WTC11 (cell line): Measurements from ENCODE around the gene DLG1. TPM values are rescaled to one million over a fixed set of nuclear protein-coding genes. Genes with fewer than 3 reads are reported as not detected.

Experiments used
- ATAC-seq: fragments of 200-7000 bp; cut with Tn5 transposase; 2 replicates; pipeline ENCODE4 v1.10.0; 2021; ENCODE audit warnings: mild to moderate bottlenecking, moderate library complexity
- CTCF ChIA-PET: fragments of 300-600 bp; sonication (Branson Sonifier 250); formaldehyde crosslinking; loops from one replicate; lab custom pipeline; 2021; ENCODE audit warnings: antibody characterized with exemption; lab: Charles Lee
- POLR2A ChIA-PET: fragments of 350-600 bp; sonication (Branson Sonifier 250); formaldehyde crosslinking; loops from one replicate; lab custom pipeline; 2021; ENCODE audit warnings: antibody characterized with exemption; lab: Charles Lee
- DNase-seq: peaks from one replicate; pipeline ENCODE4 v3.0.0; 2021; ENCODE audit warnings: low spot score
- H3K27ac Mint-ChIP-seq: 2 replicates; pipeline ENCODE4 v1.8.0; 2021; ENCODE audit warnings: mixed read lengths
- H3K27me3 Mint-ChIP-seq: 2 replicates; pipeline ENCODE4 v1.8.0; 2021; ENCODE audit warnings: low read depth, mild to moderate bottlenecking, moderate library complexity, mixed read lengths
- H3K36me3 Mint-ChIP-seq: 2 replicates; pipeline ENCODE4 v1.8.0; 2021; ENCODE audit warnings: mixed read lengths
- H3K4me1 Mint-ChIP-seq: 2 replicates; pipeline ENCODE4 v1.8.0; 2022; ENCODE audit warnings: mixed read lengths
- H3K4me3 Mint-ChIP-seq: 2 replicates; pipeline ENCODE4 v1.8.0; 2021; ENCODE audit warnings: mild to moderate bottlenecking, moderate library complexity, mixed read lengths
- H3K9me3 Mint-ChIP-seq: 2 replicates; pipeline ENCODE4 v1.8.0; 2021; ENCODE audit warnings: mixed read lengths
- ATF2 ChIP-seq: sonication (generic); formaldehyde crosslinking; IDR thresholded peaks from 2 replicates; pipeline ENCODE4 v1.8.1; 2022; ENCODE audit warnings: low read depth, missing genetic modification reagents, borderline replicate concordance
- CBFB ChIP-seq: sonication (generic); formaldehyde crosslinking; IDR thresholded peaks from 2 replicates; pipeline ENCODE4 v1.8.1; 2022; ENCODE audit warnings: mild to moderate bottlenecking, low read depth, missing genetic modification reagents
- CREM ChIP-seq: sonication (generic); formaldehyde crosslinking; IDR thresholded peaks from 2 replicates; pipeline ENCODE4 v1.8.1; 2022; ENCODE audit warnings: mild to moderate bottlenecking, missing genetic modification reagents, moderate library complexity
- E2F4 ChIP-seq: sonication (generic); formaldehyde crosslinking; IDR thresholded peaks from 2 replicates; pipeline ENCODE4 v1.8.1; 2022; ENCODE audit warnings: low read depth, mild to moderate bottlenecking, moderate library complexity, missing genetic modification reagents, borderline replicate concordance
- EMX1 ChIP-seq: fragments of 250-450 bp; sonication (Bioruptor Pico); IDR thresholded peaks from 2 replicates; pipeline ENCODE4 v1.8.0; 2021; ENCODE audit warnings: mild to moderate bottlenecking
- FOXK1 ChIP-seq: sonication (generic); formaldehyde crosslinking; IDR thresholded peaks from 2 replicates; pipeline ENCODE4 v1.8.0; 2022; ENCODE audit warnings: mild to moderate bottlenecking, moderate library complexity, missing genetic modification reagents
- GTF2I ChIP-seq: fragments of 250-450 bp; sonication (Bioruptor Pico); conservative IDR thresholded peaks from 2 replicates; pipeline ENCODE4 v1.4.0; 2021; ENCODE audit warnings: mild to moderate bottlenecking
- JAZF1 ChIP-seq: fragments of 250-450 bp; sonication (Bioruptor Pico); IDR thresholded peaks from 2 replicates; pipeline ENCODE4 v1.9.0; 2021; ENCODE audit warnings: moderate library complexity, mild to moderate bottlenecking, inconsistent platforms
- MXD4 ChIP-seq: fragments of 250-450 bp; sonication (Bioruptor Pico); IDR thresholded peaks from 2 replicates; pipeline ENCODE4 v1.8.0; 2021; ENCODE audit warnings: mild to moderate bottlenecking, moderate library complexity, borderline replicate concordance
- NFATC4 ChIP-seq: fragments of 250-450 bp; sonication (Bioruptor Pico); IDR thresholded peaks from 2 replicates; pipeline ENCODE4 v1.9.0; 2021; ENCODE audit warnings: mild to moderate bottlenecking
- SOX15 ChIP-seq: fragments of 250-450 bp; sonication (Bioruptor Pico); IDR thresholded peaks from 2 replicates; pipeline ENCODE4 v1.9.0; 2021; ENCODE audit warnings: mild to moderate bottlenecking
- TEAD4 ChIP-seq: sonication (generic); formaldehyde crosslinking; IDR thresholded peaks from 2 replicates; pipeline ENCODE4 v1.8.0; 2022; ENCODE audit warnings: mild to moderate bottlenecking, missing genetic modification reagents
- ZNF121 ChIP-seq: sonication (generic); formaldehyde crosslinking; IDR thresholded peaks from 2 replicates; pipeline ENCODE4 v1.8.0; 2023; ENCODE audit warnings: missing genetic modification reagents
- ZNF232 ChIP-seq: sonication (generic); formaldehyde crosslinking; IDR thresholded peaks from 2 replicates; pipeline ENCODE4 v1.8.0; 2022; ENCODE audit warnings: mild to moderate bottlenecking, missing genetic modification reagents
- ZNF263 ChIP-seq: sonication (generic); formaldehyde crosslinking; IDR thresholded peaks from 2 replicates; pipeline ENCODE4 v1.8.1; 2022; ENCODE audit warnings: low read depth, mild to moderate bottlenecking, moderate library complexity, missing genetic modification reagents
- ZNF512 ChIP-seq: sonication (generic); formaldehyde crosslinking; IDR thresholded peaks from 2 replicates; pipeline ENCODE4 v1.8.1; 2022; ENCODE audit warnings: missing genetic modification reagents, borderline replicate concordance
- total RNA-seq: library from RNA; stranded (reverse); gene quantifications from 3 replicates; pipeline ENCODE4 v1.2.3, GENCODE V29; 2021
- TF ChIP-seq, protein P1 (sequence below): sonication (generic); formaldehyde crosslinking; IDR thresholded peaks from 2 replicates; pipeline ENCODE4 v1.8.0; 2022; ENCODE audit warnings: mild to moderate bottlenecking, missing genetic modification reagents
- TF ChIP-seq, protein P2 (sequence below): sonication (generic); formaldehyde crosslinking; IDR thresholded peaks from 2 replicates; pipeline ENCODE4 v1.8.1; 2023; ENCODE audit warnings: mild to moderate bottlenecking, missing genetic modification reagents, moderate library complexity
- TF ChIP-seq, protein P3 (sequence below): sonication (generic); formaldehyde crosslinking; IDR thresholded peaks from 2 replicates; pipeline ENCODE4 v1.8.1; 2023; ENCODE audit warnings: mild to moderate bottlenecking, missing genetic modification reagents, borderline replicate concordance

The DLG1 gene
- total RNA-seq, 1 experiment from 2014 or later: 81.1 TPM

GRCh38 chr3:197268294-197268693 lies 30.1 kb downstream of the DLG1 start:
- CTCF ChIA-PET: interaction anchor here (0.6 to 3.0 kb wide), 3 partner anchors 8 to 63 kb away, joined by 3 to 17 read pairs (median 3); no protein-coding TSS in a partner anchor
- ATAC-seq (no peak), DNase-seq (no peak)
- Mint-ChIP-seq H3K4me1 (peaks cover 20% of the 10 kb centered on the region), H3K27ac (no peak overlapping the region), H3K4me3 (no peak overlapping the region), H3K36me3 (peaks cover 4% of the 10 kb centered on the region), H3K9me3 (no peaks in the 10 kb centered on the region), H3K27me3 (no peaks in the 10 kb centered on the region)
- TF ChIP-seq, protein P1, sequence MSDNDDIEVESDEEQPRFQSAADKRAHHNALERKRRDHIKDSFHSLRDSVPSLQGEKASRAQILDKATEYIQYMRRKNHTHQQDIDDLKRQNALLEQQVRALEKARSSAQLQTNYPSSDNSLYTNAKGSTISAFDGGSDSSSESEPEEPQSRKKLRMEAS (CRISPR knock-in tag): no peak
- TF ChIP-seq E2F4 (CRISPR knock-in tag): no peak
- TF ChIP-seq ZNF121 (CRISPR knock-in tag): 0 out of 2 replicates have a peak, but pooled peaks have one; percentile 31
- TF ChIP-seq MXD4 (CRISPR knock-in tag): no peak
- TF ChIP-seq, protein P2, sequence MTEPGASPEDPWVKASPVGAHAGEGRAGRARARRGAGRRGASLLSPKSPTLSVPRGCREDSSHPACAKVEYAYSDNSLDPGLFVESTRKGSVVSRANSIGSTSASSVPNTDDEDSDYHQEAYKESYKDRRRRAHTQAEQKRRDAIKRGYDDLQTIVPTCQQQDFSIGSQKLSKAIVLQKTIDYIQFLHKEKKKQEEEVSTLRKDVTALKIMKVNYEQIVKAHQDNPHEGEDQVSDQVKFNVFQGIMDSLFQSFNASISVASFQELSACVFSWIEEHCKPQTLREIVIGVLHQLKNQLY: no peak
- TF ChIP-seq ZNF232 (CRISPR knock-in tag): no peak
- no peak for TF ChIP-seq ATF2 (CRISPR knock-in tag)
- POLR2A ChIA-PET: no interaction called here

DNA sequence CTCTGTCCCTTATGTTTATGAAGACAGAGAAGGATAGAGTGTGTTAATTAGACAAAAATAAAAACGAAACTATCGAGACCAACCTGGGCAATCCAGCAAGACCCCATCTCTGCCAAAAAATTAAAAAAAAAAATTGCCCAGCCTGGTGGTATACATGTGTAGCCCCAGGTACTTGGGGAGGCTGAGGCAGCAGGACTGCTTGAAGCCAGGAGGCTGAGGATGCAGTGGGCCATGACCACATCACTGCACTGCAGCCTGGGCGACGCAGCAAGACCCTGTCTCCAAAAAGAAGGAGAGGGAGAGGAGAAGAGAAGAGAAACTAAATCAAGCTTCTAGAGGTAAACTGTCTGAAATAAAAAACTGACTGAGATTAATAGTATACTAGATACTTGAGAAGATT lies 32.1 kb downstream of the DLG1 start:
- no peaks in the 10 kb centered on the region for H3K27me3 Mint-ChIP-seq
- H3K4me1 Mint-ChIP-seq: peaks cover 20% of the 10 kb centered on the region
- DNase-seq: no peak
- ChIA-PET CTCF (interaction anchor here (1.7 kb wide), 1 partner anchor 10 kb away, joined by 13 read pairs; no protein-coding TSS in a partner anchor), POLR2A (no interaction called here)
- H3K27ac Mint-ChIP-seq: peak overlapping the region; percentile 16; the same call in 1 of the 2 replicates
- H3K36me3 Mint-ChIP-seq: peaks cover 4% of the 10 kb centered on the region
- no peaks in the 10 kb centered on the region for H3K9me3 Mint-ChIP-seq
- TF ChIP-seq ZNF263 (CRISPR knock-in tag): no peak
- TF ChIP-seq CREM: no peak
- no peak for TF ChIP-seq MXD4 (CRISPR knock-in tag)
- TF ChIP-seq ZNF121 (CRISPR knock-in tag): peak; percentile 92
- no peak for TF ChIP-seq CBFB (CRISPR knock-in tag)
- TF ChIP-seq NFATC4: no peak
- no peak for TF ChIP-seq ZNF512 (CRISPR knock-in tag)
- TF ChIP-seq, all 79 proteins: peak for 1
- no peak for ATAC-seq
- no peak overlapping the region for H3K4me3 Mint-ChIP-seq

- ATAC-seq (no peak), DNase-seq (no peak)
- TF ChIP-seq JAZF1 (CRISPR knock-in tag) (no peak), FOXK1 (no peak), EMX1 (CRISPR knock-in tag) (no peak), SOX15 (CRISPR knock-in tag) (no peak), TEAD4 (no peak), ZNF121 (CRISPR knock-in tag) (no peak), MXD4 (CRISPR knock-in tag) (no peak), GTF2I (CRISPR knock-in tag) (no peak), NFATC4 (no peak)
- TF ChIP-seq, protein P3, sequence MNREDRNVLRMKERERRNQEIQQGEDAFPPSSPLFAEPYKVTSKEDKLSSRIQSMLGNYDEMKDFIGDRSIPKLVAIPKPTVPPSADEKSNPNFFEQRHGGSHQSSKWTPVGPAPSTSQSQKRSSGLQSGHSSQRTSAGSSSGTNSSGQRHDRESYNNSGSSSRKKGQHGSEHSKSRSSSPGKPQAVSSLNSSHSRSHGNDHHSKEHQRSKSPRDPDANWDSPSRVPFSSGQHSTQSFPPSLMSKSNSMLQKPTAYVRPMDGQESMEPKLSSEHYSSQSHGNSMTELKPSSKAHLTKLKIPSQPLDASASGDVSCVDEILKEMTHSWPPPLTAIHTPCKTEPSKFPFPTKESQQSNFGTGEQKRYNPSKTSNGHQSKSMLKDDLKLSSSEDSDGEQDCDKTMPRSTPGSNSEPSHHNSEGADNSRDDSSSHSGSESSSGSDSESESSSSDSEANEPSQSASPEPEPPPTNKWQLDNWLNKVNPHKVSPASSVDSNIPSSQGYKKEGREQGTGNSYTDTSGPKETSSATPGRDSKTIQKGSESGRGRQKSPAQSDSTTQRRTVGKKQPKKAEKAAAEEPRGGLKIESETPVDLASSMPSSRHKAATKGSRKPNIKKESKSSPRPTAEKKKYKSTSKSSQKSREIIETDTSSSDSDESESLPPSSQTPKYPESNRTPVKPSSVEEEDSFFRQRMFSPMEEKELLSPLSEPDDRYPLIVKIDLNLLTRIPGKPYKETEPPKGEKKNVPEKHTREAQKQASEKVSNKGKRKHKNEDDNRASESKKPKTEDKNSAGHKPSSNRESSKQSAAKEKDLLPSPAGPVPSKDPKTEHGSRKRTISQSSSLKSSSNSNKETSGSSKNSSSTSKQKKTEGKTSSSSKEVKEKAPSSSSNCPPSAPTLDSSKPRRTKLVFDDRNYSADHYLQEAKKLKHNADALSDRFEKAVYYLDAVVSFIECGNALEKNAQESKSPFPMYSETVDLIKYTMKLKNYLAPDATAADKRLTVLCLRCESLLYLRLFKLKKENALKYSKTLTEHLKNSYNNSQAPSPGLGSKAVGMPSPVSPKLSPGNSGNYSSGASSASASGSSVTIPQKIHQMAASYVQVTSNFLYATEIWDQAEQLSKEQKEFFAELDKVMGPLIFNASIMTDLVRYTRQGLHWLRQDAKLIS (CRISPR knock-in tag): no peak
- H3K36me3 Mint-ChIP-seq: peaks cover 4% of the 10 kb centered on the region
- POLR2A ChIA-PET: no interaction called here
- H3K9me3 Mint-ChIP-seq: no peaks in the 10 kb centered on the region
- no peak overlapping the region for H3K4me3 Mint-ChIP-seq
- CTCF ChIA-PET: interaction anchor here (0.7 to 1.3 kb wide), 3 partner anchors 234 to 336 kb away, joined by 3 read pairs; partner anchors contain the start of gene MELTF
- no peak overlapping the region for H3K27ac Mint-ChIP-seq
- peaks cover 38% of the 10 kb centered on the region for H3K4me1 Mint-ChIP-seq
- H3K27me3 Mint-ChIP-seq: no peaks in the 10 kb centered on the region
Measured at GRCh38 chr3:197262709-197263108, 35.7 kb downstream of the DLG1 start.
